ENCODE data around the gene GPLD1.
"Not testable (repeated sequence)": the region's sequence is repeated elsewhere in the genome, so short reads cannot be mapped to it uniquely, and the experiment has no call there.

GPLD1 gene

GRCh38 chr6:24408719-24409410 lies 80.5 kb downstream of the GPLD1 start:
- no peak for DNase-seq

- no peak for DNase-seq
Observed at GRCh38 chr6:24405262-24405661, 84.1 kb downstream of the GPLD1 start.

GRCh38 chr6:24403501-24403824 lies 85.9 kb downstream of the GPLD1 start:
- DNase-seq: no peak

GRCh38 chr6:24402697-24403500 lies 86.5 kb downstream of the GPLD1 start, which contains the start of gene MRS2:
MRS2 (plus strand) TSS chr6:24402936; CDS start chr6:24403047, 111 bp downstream.
- DNase-seq: peak; percentile 78

- DNase-seq: no peak
Observed at GRCh38 chr6:24401458-24401857, 87.9 kb downstream of the GPLD1 start.

- not testable (repeated sequence) for DNase-seq
Observed at GRCh38 chr6:24400045-24401039, 89.0 kb downstream of the GPLD1 start.

- DNase-seq: no peak
Observed at GRCh38 chr6:24397631-24398030, 91.7 kb downstream of the GPLD1 start.

- no peak for DNase-seq
Observed at GRCh38 chr6:24396824-24397223, 92.6 kb downstream of the GPLD1 start.

- no peak for DNase-seq
Observed at GRCh38 chr6:24394780-24395437, 94.5 kb downstream of the GPLD1 start.

- DNase-seq: no peak
Observed at GRCh38 chr6:24394061-24394779, 95.2 kb downstream of the GPLD1 start.

GRCh38 chr6:24391756-24392405 lies 97.5 kb downstream of the GPLD1 start:
- no peak for DNase-seq

- no peak for DNase-seq
Observed at GRCh38 chr6:24391208-24391607, 98.2 kb downstream of the GPLD1 start.

GRCh38 chr6:24387818-24388217 lies 101.6 kb downstream of the GPLD1 start:
- no peak for DNase-seq

GRCh38 chr6:24385536-24386269 lies 103.7 kb downstream of the GPLD1 start:
- no peak for DNase-seq

GRCh38 chr6:24384369-24385130 lies 104.8 kb downstream of the GPLD1 start:
- DNase-seq: not testable (repeated sequence)

- DNase-seq: not testable (repeated sequence)
Observed at GRCh38 chr6:24382891-24383494, 106.4 kb downstream of the GPLD1 start.

GRCh38 chr6:24382220-24382540 lies 107.2 kb downstream of the GPLD1 start:
- no peak for DNase-seq

- no peak for DNase-seq
Observed at GRCh38 chr6:24381476-24382219, 107.7 kb downstream of the GPLD1 start.

Data from stimulated activated CD4-positive, alpha-beta T cell treated with anti-CD3 and anti-CD28 coated beads, Interleukin-12 subunit alpha, Interleukin-12 subunit beta, amount 100 ng/mL, for 4 hours (primary cell).